ENCODE measurements around the gene SINHCAF.

DNA sequence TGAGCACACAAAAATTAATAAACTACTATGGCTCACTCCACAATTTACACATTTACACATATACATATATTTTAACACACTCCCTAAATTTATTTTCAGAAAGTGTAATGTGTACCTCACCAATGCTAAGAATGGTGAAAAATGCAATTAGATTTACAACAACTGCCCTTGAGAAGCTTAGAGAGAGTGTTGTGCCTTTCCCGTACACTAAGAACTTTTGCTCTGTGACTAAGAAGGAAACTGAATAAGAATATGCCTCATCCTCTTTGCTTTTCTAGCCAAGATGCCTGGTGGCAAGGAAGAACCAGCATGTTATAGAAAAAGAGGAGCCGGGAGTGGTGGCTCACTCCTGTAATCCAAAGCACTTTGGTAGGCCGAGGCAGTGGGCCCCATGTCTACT is 62.3 kb downstream of the SINHCAF start:
- TF ChIP-seq KLF10 (CRISPR knock-in tag; IDR thresholded peaks at IDR 0.05) (no peak), ZNF324 (CRISPR knock-in tag; IDR thresholded peaks at IDR 0.05) (no peak), RCOR1 (IDR thresholded peaks at IDR 0.05; ENCODE audit: borderline replicate concordance in 1 of 2, low read depth in 2 of 2, low read length in 2 of 2) (no peak), SIN3A (IDR thresholded peaks at IDR 0.05; ENCODE audit: borderline replicate concordance in 2 of 2, control insufficient read depth in 1 of 2, low read depth in 2 of 2, low read length in 2 of 2) (no peak), TCF15 (CRISPR knock-in tag; IDR thresholded peaks at IDR 0.05) (no peak), CTCF (IDR thresholded peaks at IDR 0.05 in 2 of 3, conservative IDR thresholded peaks at IDR 0.05 in 1 of 3; ENCODE audit: insufficient read depth in 2 of 3, low read depth in 1 of 3, low read length in 3 of 3) (no peak), FOXK2 (conservative IDR thresholded peaks at IDR 0.05 in 1 of 2, IDR thresholded peaks at IDR 0.05 in 1 of 2; ENCODE audit: low read depth in 2 of 2) (no peak)

All from K562 (cell line).